GM23248 (cell line): ENCODE results near the gene PHACTR4.

Experiments
- EZH2 ChIP-seq: fragments of 200-600 bp; sonication (generic); IDR thresholded peaks from 2 replicates; pipeline ENCODE4 v1.6.1; 2018; ENCODE audit warnings: antibody characterized with exemption, mild to moderate bottlenecking; ENCODE audit not compliant: insufficient read depth, poor library complexity, severe bottlenecking
- EZH2phosphoT487 ChIP-seq: fragments of 200-600 bp; sonication (generic); IDR thresholded peaks from 2 replicates; pipeline ENCODE4 v1.6.1; 2018; ENCODE audit warnings: antibody characterized with exemption, moderate library complexity, mild to moderate bottlenecking, low read depth; ENCODE audit not compliant: insufficient read depth

- TF ChIP-seq EZH2phosphoT487 (no peak), EZH2 (no peak)
Observed at GRCh38 chr1:28326515-28326914, 43.0 kb upstream of the PHACTR4 start.
